Activated CD4-positive, alpha-beta T cell treated with anti-CD3 and anti-CD28 coated beads for 4 hours (primary cell): Measurements from ENCODE around the gene SPTAN1.
"Not testable (repeated sequence)": the region's sequence is repeated elsewhere in the genome, so short reads cannot be mapped to it uniquely, and the experiment has no call there.

ENCODE experiments used
- DNase-seq, 2 donors: peaks; one replicate each; pipeline ENCODE4 v3.0.0-alpha.2; 2020

Gene SPTAN1

GRCh38 chr9:128553728-128554127 lies 1.3 kb downstream of the SPTAN1 start:
- no peak for DNase-seq

GRCh38 chr9:128554155-128554862 lies 1.9 kb downstream of the SPTAN1 start:
- DNase-seq = peak; percentile 18 to 19

- DNase-seq = no peak
Observed at GRCh38 chr9:128555180-128555721, 2.9 kb downstream of the SPTAN1 start.

GRCh38 chr9:128556276-128556675 lies 3.9 kb downstream of the SPTAN1 start:
- no peak for DNase-seq

- DNase-seq = no peak
Observed at GRCh38 chr9:128556926-128557634, 4.7 kb downstream of the SPTAN1 start.

GRCh38 chr9:128558431-128559310 lies 6.3 kb downstream of the SPTAN1 start:
- DNase-seq = no peak

GRCh38 chr9:128565578-128565977 lies 13.2 kb downstream of the SPTAN1 start:
- no peak for DNase-seq

- no peak for DNase-seq
Observed at GRCh38 chr9:128568470-128569078, 16.2 kb downstream of the SPTAN1 start.

- DNase-seq = no peak
Observed at GRCh38 chr9:128575469-128575868, 23.1 kb downstream of the SPTAN1 start.

- no peak for DNase-seq
Observed at GRCh38 chr9:128575916-128576315, 23.5 kb downstream of the SPTAN1 start.

- no peak for DNase-seq
Observed at GRCh38 chr9:128577206-128577605, 24.8 kb downstream of the SPTAN1 start.

GRCh38 chr9:128579194-128579593 lies 26.8 kb downstream of the SPTAN1 start:
- DNase-seq = no peak

GRCh38 chr9:128580731-128581130 lies 28.3 kb downstream of the SPTAN1 start:
- no peak for DNase-seq

GRCh38 chr9:128585155-128585554 lies 32.8 kb downstream of the SPTAN1 start:
- DNase-seq = not testable (repeated sequence)

GRCh38 chr9:128586934-128587333 lies 34.5 kb downstream of the SPTAN1 start:
- DNase-seq = not testable (repeated sequence)

GRCh38 chr9:128587453-128587852 lies 35.1 kb downstream of the SPTAN1 start:
- peak; percentile 7 to 10 for DNase-seq

- no peak for DNase-seq
Observed at GRCh38 chr9:128588581-128589233, 36.3 kb downstream of the SPTAN1 start.

- DNase-seq = no peak
Observed at GRCh38 chr9:128593039-128593438, 40.7 kb downstream of the SPTAN1 start.

- no peak for DNase-seq
Observed at GRCh38 chr9:128593856-128594255, 41.5 kb downstream of the SPTAN1 start.

- no peak for DNase-seq
Observed at GRCh38 chr9:128595471-128595870, 43.1 kb downstream of the SPTAN1 start.

GRCh38 chr9:128600099-128600498 lies 47.7 kb downstream of the SPTAN1 start:
- no peak for DNase-seq

GRCh38 chr9:128603697-128604096 lies 51.3 kb downstream of the SPTAN1 start:
- no peak for DNase-seq
